ENCODE data around the gene PKMYT1.

- TF ChIP-seq CTCF (conservative IDR thresholded peaks at IDR 0.05; ENCODE audit: low read length) = no peak
- no peak for TF ChIP-seq EZH2phosphoT487 (IDR thresholded peaks at IDR 0.05; ENCODE audit: borderline replicate concordance)
Observed at GRCh38 chr16:2985893-2986355, 5.7 kb upstream of the PKMYT1 start.
